GM21526 (cell line): ENCODE measurements around the gene CST7.
"Not testable (repeated sequence)": the region's sequence is repeated elsewhere in the genome, so short reads cannot be mapped to it uniquely, and the experiment has no call there.

ENCODE experiments used
- ATAC-seq: cut with Tn5 transposase; IDR thresholded peaks from one replicate; pipeline ENCODE4 v1.9.1; 2021; ENCODE audit warnings: moderate library complexity; ENCODE audit not compliant: unreplicated experiment, low FRiP score

Gene CST7

DNA sequence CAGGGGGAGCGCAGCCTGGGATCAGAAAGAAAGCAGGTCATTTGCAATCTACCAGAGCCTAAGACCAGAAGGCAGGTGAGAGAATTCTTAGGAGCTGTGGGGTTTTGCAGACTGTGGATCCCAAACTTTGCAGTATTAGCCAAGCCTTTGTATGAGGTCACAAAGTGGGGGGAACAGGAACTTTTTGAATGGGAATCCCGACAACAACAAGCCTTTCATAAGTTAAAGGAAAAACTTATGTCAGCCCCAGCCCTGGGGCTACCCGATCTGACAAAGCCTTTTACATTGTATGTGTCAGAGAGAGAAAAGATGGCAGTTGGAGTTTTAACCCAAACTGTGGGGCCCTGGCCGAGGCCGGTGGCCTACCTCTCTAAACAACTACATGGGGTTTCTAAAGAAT is 19.8 kb upstream of the CST7 start:
- ATAC-seq = not testable (repeated sequence)

- not testable (repeated sequence) for ATAC-seq
Measured at GRCh38 chr20:24929867-24930723, 19.0 kb upstream of the CST7 start.

DNA sequence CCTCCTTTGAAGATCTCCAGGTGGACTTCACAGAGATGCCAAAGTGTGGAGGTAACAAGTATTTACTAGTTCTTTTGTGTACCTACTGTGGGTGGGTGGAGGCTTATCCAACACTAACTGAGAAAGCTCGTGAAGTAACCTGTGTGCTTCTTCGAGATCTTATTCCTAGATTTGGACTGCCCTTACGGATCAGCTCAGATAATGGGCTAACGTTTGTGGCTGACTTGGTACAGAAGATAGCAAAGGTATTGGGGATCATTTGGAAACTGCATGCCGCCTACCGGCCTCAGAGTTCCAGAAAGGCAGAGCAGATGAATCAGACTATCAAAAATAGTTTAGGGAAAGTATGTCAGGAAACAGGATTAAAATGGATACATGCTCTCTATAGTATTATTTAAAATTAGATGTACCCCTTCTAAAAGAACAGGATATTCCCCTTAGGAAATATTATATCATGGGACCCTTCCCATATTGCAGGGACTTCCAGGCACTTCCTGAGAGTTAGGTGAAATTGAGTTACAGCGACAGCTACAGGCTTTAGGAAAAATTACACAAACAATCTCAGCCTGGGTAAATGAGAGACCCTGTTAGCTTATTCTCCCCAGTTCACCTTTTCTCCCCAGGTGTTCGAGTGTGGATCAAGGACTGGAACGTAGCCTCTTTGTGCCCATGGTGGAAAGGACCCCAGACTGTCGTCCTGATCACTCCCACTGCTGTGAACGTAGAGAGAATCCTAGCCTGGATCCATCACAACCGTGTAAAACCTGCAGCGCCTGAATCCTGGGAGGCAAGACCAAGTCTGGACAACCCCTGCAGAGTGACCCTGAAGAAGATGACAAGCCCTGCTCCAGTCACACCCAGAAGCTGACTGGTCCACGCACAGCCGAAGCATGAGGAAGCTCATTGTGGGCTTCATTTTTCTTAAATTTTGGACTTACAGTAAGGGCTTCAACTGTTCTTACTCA is 18.1 kb upstream of the CST7 start:
- not testable (repeated sequence) for ATAC-seq

DNA sequence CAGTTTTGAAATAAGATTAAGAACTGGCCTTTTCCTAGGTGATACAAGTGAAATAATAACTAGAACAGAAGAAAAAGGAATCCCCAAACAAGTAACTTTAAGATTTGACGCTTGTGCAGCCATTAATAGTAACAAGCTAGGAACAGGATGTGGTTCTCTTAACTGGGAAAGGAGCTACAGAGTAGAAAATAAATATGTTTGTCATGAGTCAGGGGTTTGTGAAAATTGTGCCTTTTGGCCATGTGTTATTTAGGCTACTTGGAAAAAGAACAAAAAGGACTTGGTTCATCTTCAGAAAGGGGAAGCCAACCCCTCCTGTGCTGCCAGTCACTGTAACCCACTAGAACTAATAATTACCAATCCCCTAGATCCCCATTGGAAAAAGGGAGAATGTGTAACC is 17.2 kb upstream of the CST7 start:
- not testable (repeated sequence) for ATAC-seq

DNA sequence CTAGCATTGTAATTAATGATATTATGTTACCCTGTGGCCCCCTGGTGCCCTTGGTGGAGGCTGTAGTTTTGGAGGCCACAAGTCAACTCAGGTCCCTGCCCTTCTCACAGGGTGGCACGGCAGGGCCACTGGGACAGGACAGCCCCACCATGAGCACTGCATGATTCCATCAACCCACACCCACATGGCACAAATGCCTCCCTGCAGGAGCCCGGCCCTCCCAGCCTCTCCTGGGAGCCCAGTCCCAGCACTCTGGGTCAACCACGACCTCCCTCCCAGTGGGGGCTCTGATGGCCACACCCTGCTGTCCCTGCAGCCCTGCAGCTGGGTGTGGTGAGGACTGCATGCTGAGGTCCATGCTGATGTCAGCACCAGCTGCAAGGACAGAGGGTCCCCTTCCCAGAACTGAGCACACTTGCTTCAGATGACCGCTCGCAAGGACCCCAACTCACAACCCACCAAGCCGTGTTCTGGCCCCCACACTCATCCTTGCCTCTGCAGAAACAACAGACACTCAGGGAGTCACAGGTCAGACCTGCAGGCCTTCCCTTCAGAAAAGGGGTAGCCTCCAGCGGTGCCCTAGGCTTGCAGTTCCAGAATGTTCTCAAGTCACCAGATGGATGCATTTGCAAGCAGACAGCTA is 15.7 kb upstream of the CST7 start:
- ATAC-seq = no peak

DNA sequence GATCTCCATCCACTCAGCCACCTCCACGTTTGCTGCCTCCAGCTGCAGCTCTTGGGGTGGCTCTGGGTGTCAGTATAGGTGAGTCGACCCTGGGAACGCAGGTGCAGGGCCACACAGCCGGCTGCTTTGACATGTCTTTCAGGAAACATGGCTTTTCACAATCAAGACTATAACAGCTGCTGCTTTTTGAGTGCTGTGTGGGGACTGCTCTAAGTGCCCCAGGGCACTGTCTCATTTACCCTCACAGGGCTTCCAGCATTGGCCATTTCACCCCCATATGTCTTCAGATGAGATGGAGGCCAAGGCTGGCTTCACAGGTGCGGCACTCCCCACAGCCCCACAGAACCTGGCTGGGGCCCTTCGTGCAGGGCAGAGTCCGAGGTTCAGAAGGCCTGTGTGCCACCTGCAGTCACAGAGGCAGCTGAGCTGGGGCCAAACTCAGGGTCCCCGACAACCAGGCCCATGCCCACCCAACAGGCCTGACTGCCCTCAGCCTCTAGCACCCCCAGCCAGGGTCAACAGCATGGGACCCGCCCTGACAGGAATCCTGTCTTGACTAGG is 14.9 kb upstream of the CST7 start:
- no peak for ATAC-seq

DNA sequence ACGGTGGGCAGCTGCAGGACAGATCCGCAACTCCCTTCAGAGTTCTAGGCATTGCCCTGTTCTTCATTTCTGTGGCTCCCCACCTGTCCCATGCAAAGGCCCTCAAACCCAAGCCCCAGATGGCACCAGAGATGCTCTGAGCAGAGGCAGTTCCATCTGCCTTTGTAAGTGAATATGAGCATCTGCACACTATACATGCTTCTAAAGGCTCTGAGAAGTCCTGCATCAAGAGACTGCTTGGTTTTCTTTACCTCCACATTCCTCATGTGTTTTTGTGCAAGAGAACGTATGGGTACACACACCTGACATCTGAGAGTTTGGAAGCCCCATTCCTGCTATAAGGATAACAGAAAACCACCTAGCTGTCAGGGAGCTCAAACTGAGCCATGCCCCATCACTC is 14.4 kb upstream of the CST7 start:
- no peak for ATAC-seq

GRCh38 chr20:24935140-24935539 is 13.9 kb upstream of the CST7 start:
- ATAC-seq = no peak

DNA sequence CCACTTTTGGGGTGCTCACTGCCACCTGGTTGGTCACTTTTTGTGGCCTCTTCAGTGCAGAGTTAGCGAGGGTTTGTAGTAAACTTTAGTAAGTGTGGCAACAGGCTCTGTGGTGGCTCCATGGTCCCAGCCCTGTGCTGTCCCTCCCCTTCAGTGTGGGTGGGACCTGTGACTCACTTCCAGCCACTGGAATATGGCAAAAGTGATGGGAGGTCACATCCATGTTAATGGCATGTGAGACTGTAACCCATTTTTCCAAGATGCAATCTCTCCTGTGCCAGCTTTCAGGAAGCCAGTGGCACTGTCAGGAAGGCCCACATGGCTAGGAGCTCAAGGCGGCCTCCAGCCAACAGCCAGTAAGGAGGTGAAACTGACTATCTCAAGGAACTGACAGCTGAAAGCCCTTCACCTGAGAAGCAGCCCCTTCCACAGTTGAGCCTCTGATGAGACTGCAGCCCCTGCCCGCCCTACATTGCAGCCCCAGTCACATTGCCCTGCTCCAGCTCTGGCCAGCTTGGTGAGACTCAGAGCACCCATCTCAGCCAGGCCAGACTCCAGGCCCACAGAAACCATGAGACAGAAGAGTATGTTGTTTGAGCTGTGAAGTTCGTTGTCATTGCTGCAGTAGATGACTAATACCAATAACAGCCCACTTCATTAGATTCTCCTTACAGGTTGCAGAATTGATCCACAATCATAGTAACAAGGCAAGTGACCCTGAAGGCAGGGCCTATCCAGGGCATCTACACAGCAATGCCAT is 13.1 kb upstream of the CST7 start:
- no peak for ATAC-seq

- no peak for ATAC-seq
Measured at GRCh38 chr20:24936526-24937407, 12.3 kb upstream of the CST7 start.

DNA sequence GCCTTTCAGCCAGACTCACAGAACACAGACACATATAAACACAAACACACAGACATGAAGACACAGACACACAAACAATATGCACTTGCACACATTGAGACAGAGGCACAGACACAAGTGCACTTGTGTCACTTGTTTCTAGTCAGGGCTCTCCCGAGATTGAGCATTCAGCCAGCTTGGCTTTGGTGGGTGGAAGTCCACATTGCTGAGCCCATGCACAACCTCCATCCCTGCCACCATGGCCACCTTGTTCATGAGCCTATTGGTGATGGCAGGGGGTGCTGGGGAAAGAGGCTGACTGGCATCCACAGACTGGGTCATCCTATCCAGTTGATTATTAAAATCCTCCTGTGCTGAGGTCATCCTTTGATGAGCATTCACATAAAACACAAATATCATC is 11.5 kb upstream of the CST7 start:
- ATAC-seq = no peak

DNA sequence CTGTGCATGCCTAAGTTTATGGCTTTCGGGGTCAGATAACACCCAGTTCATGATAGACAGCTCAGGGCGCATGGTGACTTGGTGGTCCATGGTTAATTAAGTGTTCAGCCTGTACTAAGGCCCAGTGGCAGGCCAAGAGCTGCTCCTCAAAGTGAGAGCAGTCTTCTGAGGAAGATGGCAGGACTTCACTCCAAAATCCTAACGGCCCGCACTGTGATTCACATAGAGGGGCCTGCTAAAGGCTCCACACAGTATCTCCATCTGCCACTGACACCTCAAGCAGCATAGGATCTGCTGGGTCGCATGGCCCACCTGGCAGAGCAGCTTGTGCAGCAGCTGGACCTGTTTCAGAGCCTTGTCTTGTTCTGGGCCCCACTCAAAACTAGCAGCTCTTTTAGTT is 10.6 kb upstream of the CST7 start:
- ATAC-seq = no peak

- no peak for ATAC-seq
Measured at GRCh38 chr20:24939036-24939435, 10.0 kb upstream of the CST7 start.

DNA sequence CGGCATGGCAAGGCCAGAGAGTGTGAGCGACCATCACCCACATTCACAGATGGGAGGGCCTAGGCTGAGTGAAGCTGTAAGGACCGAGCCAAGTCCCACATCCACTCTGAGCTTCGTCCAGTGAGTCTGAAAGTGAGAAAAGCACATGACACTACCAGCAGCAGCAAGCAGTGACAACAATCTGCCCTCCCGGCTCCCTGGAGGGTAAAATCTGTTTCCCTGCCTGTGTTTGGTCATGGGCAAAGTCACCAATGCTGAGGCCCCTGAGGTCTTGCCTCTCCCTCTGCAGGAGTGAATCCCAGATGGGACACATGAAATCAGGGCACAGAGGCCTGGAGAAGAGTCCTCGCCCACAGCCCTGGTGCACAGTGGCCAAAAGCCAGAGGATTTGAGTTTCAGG is 6.4 kb upstream of the CST7 start:
- ATAC-seq = no peak

DNA sequence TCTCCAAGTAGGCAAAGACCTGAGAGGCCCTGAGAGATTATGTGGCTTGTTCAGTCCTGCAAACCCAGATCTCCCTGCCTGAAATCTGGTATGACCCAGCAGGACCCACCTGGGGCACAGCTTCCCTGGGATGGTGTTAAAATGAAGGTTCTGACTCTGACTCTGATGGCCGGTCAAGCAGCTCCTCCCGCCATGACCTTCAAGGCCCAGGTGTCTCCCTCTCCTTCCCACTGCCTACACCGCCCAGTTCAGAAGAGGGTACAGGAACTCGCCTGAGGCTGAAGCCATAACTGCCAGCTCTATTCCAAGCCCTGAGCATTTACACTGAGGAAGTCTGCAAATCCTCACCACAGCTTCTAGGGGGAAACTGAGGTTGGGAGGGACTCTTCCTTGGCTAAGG is 5.9 kb upstream of the CST7 start:
- ATAC-seq = no peak

- no peak for ATAC-seq
Measured at GRCh38 chr20:24943731-24944130, 5.3 kb upstream of the CST7 start.

GRCh38 chr20:24946376-24946775 is 2.7 kb upstream of the CST7 start:
- ATAC-seq = not testable (repeated sequence)

DNA sequence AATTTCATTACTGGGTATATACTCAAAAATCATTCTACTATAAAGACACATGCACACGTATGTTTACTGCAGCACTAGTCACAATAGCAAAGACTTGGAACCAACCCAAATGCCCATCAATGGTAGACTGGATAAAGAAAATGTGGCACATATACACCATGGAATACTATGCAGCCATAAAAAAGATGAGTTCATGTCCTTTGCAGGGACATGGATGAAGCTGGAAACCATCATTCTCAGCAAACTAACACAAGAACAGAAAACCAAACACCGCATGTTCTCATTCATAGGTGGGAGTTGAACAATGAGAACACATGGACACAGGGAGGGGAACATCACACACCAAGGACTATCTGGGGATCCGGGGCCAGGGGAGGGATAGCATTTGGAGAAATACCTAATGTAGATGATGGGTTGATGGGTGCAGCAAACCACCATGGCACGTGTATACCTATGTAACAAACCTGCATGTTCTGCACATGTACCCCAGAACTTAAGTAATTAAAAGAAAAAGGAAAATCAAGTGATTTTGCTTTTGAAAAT is 602 bp upstream of the CST7 start:
- not testable (repeated sequence) for ATAC-seq

GRCh38 chr20:24949756-24950127 is 673 bp downstream of the CST7 start:
- ATAC-seq = no peak
